ENCODE data around the gene ST6GALNAC1. TPM values are rescaled to one million over a fixed set of nuclear protein-coding genes. Genes with fewer than 3 reads are reported as not detected.

Gene ST6GALNAC1
- total and polyA plus RNA-seq, 2 of the 13 experiments (the other 11 are each of a cell fraction or from before 2014, with no cell fraction given): not detected

DNA sequence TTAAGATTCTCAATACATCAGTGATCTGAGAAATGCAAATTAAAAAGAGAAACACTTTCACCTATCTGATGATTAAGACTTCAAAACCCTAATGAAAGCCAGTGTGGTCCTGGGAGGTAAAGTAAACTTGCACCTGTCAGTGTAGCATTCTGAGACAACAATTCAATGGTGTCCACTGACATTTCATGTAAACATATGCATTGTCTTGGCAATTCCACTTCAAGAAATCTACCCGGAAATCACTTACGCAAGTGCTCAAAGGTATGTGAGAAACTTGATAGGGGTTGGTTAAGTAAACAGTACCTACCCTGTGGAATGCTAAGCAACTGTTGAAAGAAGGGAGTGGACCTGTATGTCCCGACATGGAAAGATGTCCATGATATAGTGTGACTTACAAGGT lies 2.1 kb downstream of the ST6GALNAC1 start (continued):
- TF ChIP-seq, protein P1, sequence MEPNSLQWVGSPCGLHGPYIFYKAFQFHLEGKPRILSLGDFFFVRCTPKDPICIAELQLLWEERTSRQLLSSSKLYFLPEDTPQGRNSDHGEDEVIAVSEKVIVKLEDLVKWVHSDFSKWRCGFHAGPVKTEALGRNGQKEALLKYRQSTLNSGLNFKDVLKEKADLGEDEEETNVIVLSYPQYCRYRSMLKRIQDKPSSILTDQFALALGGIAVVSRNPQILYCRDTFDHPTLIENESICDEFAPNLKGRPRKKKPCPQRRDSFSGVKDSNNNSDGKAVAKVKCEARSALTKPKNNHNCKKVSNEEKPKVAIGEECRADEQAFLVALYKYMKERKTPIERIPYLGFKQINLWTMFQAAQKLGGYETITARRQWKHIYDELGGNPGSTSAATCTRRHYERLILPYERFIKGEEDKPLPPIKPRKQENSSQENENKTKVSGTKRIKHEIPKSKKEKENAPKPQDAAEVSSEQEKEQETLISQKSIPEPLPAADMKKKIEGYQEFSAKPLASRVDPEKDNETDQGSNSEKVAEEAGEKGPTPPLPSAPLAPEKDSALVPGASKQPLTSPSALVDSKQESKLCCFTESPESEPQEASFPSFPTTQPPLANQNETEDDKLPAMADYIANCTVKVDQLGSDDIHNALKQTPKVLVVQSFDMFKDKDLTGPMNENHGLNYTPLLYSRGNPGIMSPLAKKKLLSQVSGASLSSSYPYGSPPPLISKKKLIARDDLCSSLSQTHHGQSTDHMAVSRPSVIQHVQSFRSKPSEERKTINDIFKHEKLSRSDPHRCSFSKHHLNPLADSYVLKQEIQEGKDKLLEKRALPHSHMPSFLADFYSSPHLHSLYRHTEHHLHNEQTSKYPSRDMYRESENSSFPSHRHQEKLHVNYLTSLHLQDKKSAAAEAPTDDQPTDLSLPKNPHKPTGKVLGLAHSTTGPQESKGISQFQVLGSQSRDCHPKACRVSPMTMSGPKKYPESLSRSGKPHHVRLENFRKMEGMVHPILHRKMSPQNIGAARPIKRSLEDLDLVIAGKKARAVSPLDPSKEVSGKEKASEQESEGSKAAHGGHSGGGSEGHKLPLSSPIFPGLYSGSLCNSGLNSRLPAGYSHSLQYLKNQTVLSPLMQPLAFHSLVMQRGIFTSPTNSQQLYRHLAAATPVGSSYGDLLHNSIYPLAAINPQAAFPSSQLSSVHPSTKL (CRISPR knock-in tag; IDR thresholded peaks at IDR 0.05): peak; percentile 85
- TF ChIP-seq SAFB2 (CRISPR knock-in tag; IDR thresholded peaks at IDR 0.05; ENCODE audit: borderline replicate concordance, low read depth) (no peak), MZF1 (CRISPR knock-in tag; IDR thresholded peaks at IDR 0.05; ENCODE audit: borderline replicate concordance) (no peak), YEATS4 (CRISPR knock-in tag; IDR thresholded peaks at IDR 0.05; ENCODE audit: borderline replicate concordance) (no peak), ZNF619 (CRISPR knock-in tag; IDR thresholded peaks at IDR 0.05) (no peak), SIX4 (CRISPR knock-in tag; IDR thresholded peaks at IDR 0.05) (peak; percentile 92), GMEB2 (CRISPR knock-in tag; IDR thresholded peaks at IDR 0.05; ENCODE audit: low read depth) (no peak), ZNF3 (CRISPR knock-in tag; IDR thresholded peaks at IDR 0.05) (no peak), SRSF1 (optimal IDR thresholded peaks at IDR 0.05; ENCODE audit: low read depth, low read length) (no peak), GATAD1 (CRISPR knock-in tag; IDR thresholded peaks at IDR 0.05) (no peak), ZNF777 (CRISPR knock-in tag; IDR thresholded peaks at IDR 0.05) (no peak), GATAD2A (CRISPR knock-in tag; IDR thresholded peaks at IDR 0.05) (peak; percentile 93), ZNF274 (CRISPR knock-in tag; IDR thresholded peaks at IDR 0.05) (no peak), SNAPC4 (CRISPR knock-in tag; IDR thresholded peaks at IDR 0.05) (no peak), ZKSCAN5 (CRISPR knock-in tag; IDR thresholded peaks at IDR 0.05) (no peak), IRF9 (CRISPR knock-in tag; IDR thresholded peaks at IDR 0.05; ENCODE audit: borderline replicate concordance) (no peak), PRPF4 (IDR thresholded peaks at IDR 0.05; ENCODE audit: low read depth, low read length, poor library complexity, severe bottlenecking) (no peak), CBX5 (CRISPR knock-in tag; IDR thresholded peaks at IDR 0.05; ENCODE audit: borderline replicate concordance) (no peak), ZNF558 (CRISPR knock-in tag; IDR thresholded peaks at IDR 0.05; ENCODE audit: borderline replicate concordance) (no peak)
- TF ChIP-seq, protein P2, sequence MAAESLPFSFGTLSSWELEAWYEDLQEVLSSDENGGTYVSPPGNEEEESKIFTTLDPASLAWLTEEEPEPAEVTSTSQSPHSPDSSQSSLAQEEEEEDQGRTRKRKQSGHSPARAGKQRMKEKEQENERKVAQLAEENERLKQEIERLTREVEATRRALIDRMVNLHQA (CRISPR knock-in tag; IDR thresholded peaks at IDR 0.05): no peak

All from HepG2 (cell line).